Fibroblast of lung (primary cell): ENCODE results near the gene AGK.

Experiments
- CTCF ChIP-seq, 2 donors: IDR thresholded peaks in 1 of 2; conservative IDR thresholded peaks in 1 of 2; 1 replicate in 1 of 2; 2 replicates in 1 of 2; pipeline ENCODE4 v1.5.1; 2011 to 2012; ENCODE audit warnings: low read length in 2 of 2, control low read depth in 1 of 2, inconsistent platforms in 1 of 2, low read depth in 1 of 2, mild to moderate bottlenecking in 1 of 2
- EZH2 ChIP-seq: IDR thresholded peaks from 2 replicates; pipeline ENCODE4 v1.5.1; 2012; ENCODE audit warnings: low read length, control low read depth, mild to moderate bottlenecking; ENCODE audit errors: missing control alignments

- peak; percentile 88 to 91 for TF ChIP-seq CTCF (conservative IDR thresholded peaks at IDR 0.05 in 1 of 2, IDR thresholded peaks at IDR 0.05 in 1 of 2; ENCODE audit: low read depth in 1 of 2, low read length in 2 of 2)
- no peak for TF ChIP-seq EZH2
Observed at GRCh38 chr7:141649865-141650634, 98.8 kb downstream of the AGK start.
